HG02678 (cell line): ENCODE results near the gene BTBD18.

Experiments
- ATAC-seq: cut with Tn5 transposase; IDR thresholded peaks from one replicate; pipeline ENCODE4 v1.9.1; 2021; ENCODE audit warnings: mild to moderate bottlenecking, moderate library complexity; ENCODE audit not compliant: unreplicated experiment

The BTBD18 gene

GRCh38 chr11:57776031-57776521 lies 24.5 kb upstream of the BTBD18 start:
- no peak for ATAC-seq

GRCh38 chr11:57775491-57775890 lies 23.9 kb upstream of the BTBD18 start:
- no peak for ATAC-seq

- no peak for ATAC-seq
Measured at GRCh38 chr11:57773026-57773598, 21.5 kb upstream of the BTBD18 start.

- no peak for ATAC-seq
Measured at GRCh38 chr11:57772562-57772961, 20.9 kb upstream of the BTBD18 start.

- no peak for ATAC-seq
Measured at GRCh38 chr11:57771365-57771764, 19.7 kb upstream of the BTBD18 start.

GRCh38 chr11:57770793-57771192 lies 19.2 kb upstream of the BTBD18 start:
- ATAC-seq: no peak

- ATAC-seq: no peak
Measured at GRCh38 chr11:57764972-57765371, 13.4 kb upstream of the BTBD18 start.

GRCh38 chr11:57764566-57764965 lies 12.9 kb upstream of the BTBD18 start:
- no peak for ATAC-seq

GRCh38 chr11:57764021-57764420 lies 12.4 kb upstream of the BTBD18 start:
- ATAC-seq: no peak

GRCh38 chr11:57763568-57763967 lies 11.9 kb upstream of the BTBD18 start:
- no peak for ATAC-seq

GRCh38 chr11:57762235-57762861 lies 10.7 kb upstream of the BTBD18 start:
- no peak for ATAC-seq

GRCh38 chr11:57761301-57762234 lies 9.9 kb upstream of the BTBD18 start, which contains the start of gene CTNND1:
TSS of gene CTNND1 (plus strand) at chr11:57761802. CDS start at chr11:57791479, 29,677 bp downstream.
- ATAC-seq: peak; percentile 94

- no peak for ATAC-seq
Measured at GRCh38 chr11:57758174-57758573, 6.6 kb upstream of the BTBD18 start.

GRCh38 chr11:57752954-57753353 lies 1.3 kb upstream of the BTBD18 start:
- ATAC-seq: no peak

GRCh38 chr11:57751176-57751575 lies 443 bp downstream of the BTBD18 start:
- ATAC-seq: no peak

- no peak for ATAC-seq
Measured at GRCh38 chr11:57746920-57747319, 4.7 kb downstream of the BTBD18 start.

GRCh38 chr11:57745206-57745605 lies 6.4 kb downstream of the BTBD18 start:
- no peak for ATAC-seq

- no peak for ATAC-seq
Measured at GRCh38 chr11:57744357-57744756, 7.3 kb downstream of the BTBD18 start.

- ATAC-seq: no peak
Measured at GRCh38 chr11:57742087-57742452, 9.5 kb downstream of the BTBD18 start.

GRCh38 chr11:57741132-57742086 lies 10.2 kb downstream of the BTBD18 start, which contains the start of gene SELENOH:
TSS of gene SELENOH (plus strand) at chr11:57741491. CDS start at chr11:57741596, 105 bp downstream.
- ATAC-seq: peak; percentile 90
